ENCODE data around the gene LRP1B.

The LRP1B gene

DNA sequence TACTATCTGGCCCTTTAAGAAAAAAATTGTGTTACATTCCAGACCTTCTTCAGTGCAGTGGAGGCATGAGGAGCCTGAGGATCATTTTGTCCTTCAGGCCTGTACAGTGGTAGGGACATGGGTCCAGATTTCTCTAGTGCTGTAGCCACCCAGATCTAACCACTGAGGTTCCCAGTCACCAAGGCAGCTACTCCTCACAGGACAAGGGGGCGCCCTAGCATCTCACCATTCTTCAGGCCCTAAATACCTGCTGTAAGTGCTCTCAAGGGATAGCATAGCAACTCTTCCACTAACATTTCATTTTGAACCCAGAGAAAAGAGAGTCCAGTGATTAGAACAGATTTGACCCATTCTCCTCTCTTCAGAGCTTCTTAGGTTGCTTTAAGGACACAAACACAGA, 1533.0 kb downstream of the LRP1B start:
- TF ChIP-seq, protein P1, sequence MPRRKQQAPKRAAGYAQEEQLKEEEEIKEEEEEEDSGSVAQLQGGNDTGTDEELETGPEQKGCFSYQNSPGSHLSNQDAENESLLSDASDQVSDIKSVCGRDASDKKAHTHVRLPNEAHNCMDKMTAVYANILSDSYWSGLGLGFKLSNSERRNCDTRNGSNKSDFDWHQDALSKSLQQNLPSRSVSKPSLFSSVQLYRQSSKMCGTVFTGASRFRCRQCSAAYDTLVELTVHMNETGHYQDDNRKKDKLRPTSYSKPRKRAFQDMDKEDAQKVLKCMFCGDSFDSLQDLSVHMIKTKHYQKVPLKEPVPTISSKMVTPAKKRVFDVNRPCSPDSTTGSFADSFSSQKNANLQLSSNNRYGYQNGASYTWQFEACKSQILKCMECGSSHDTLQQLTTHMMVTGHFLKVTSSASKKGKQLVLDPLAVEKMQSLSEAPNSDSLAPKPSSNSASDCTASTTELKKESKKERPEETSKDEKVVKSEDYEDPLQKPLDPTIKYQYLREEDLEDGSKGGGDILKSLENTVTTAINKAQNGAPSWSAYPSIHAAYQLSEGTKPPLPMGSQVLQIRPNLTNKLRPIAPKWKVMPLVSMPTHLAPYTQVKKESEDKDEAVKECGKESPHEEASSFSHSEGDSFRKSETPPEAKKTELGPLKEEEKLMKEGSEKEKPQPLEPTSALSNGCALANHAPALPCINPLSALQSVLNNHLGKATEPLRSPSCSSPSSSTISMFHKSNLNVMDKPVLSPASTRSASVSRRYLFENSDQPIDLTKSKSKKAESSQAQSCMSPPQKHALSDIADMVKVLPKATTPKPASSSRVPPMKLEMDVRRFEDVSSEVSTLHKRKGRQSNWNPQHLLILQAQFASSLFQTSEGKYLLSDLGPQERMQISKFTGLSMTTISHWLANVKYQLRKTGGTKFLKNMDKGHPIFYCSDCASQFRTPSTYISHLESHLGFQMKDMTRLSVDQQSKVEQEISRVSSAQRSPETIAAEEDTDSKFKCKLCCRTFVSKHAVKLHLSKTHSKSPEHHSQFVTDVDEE (CRISPR knock-in tag; IDR thresholded peaks at IDR 0.05), result no peak
- no peak for TF ChIP-seq SNAI2 (CRISPR knock-in tag; IDR thresholded peaks at IDR 0.05)
- TF ChIP-seq ZNF70 (CRISPR knock-in tag; IDR thresholded peaks at IDR 0.05), result no peak
- TF ChIP-seq GLIS3 (CRISPR knock-in tag; IDR thresholded peaks at IDR 0.05), result no peak
- no peak for TF ChIP-seq ZFP30 (CRISPR knock-in tag; IDR thresholded peaks at IDR 0.05)
- no peak for TF ChIP-seq ESRRG (CRISPR knock-in tag; IDR thresholded peaks at IDR 0.05)
- no peak for TF ChIP-seq ZC3H10 (CRISPR knock-in tag; IDR thresholded peaks at IDR 0.05)
- TF ChIP-seq ZNF8 (CRISPR knock-in tag; IDR thresholded peaks at IDR 0.05), result no peak
- no peak for TF ChIP-seq CREB5 (CRISPR knock-in tag; IDR thresholded peaks at IDR 0.05; ENCODE audit: low read depth)
- TF ChIP-seq ZNF565 (CRISPR knock-in tag; conservative IDR thresholded peaks at IDR 0.05; ENCODE audit: low read depth), result no peak
- TF ChIP-seq TOX (CRISPR knock-in tag; IDR thresholded peaks at IDR 0.05; ENCODE audit: borderline replicate concordance), result no peak
- TF ChIP-seq OSR1 (CRISPR knock-in tag; IDR thresholded peaks at IDR 0.05), result no peak
- TF ChIP-seq TCF4 (CRISPR knock-in tag; IDR thresholded peaks at IDR 0.05; ENCODE audit: borderline replicate concordance), result no peak
- no peak for ATAC-seq

DNA sequence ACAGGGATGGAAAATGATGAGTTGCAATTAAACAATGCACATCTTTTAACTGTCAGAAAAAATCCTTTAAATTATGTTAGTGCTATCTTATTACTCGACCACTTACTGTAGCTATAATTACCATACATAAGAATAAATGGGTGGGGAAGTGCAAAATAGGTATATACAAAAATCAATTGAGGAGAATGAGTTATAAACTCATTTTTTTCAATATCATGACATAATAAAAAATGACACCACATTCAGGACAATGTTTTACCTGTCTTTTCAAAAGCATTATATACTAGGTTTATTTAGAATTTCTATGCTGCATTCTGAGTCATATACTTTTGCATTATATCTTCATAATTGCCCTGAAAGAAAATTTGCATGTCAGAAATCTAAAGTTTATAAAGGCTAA, 1533.6 kb downstream of the LRP1B start:
- TF ChIP-seq ISL1 (CRISPR knock-in tag; IDR thresholded peaks at IDR 0.05) (no peak), RARB (CRISPR knock-in tag; IDR thresholded peaks at IDR 0.05) (no peak), TCF4 (CRISPR knock-in tag; IDR thresholded peaks at IDR 0.05; ENCODE audit: borderline replicate concordance) (no peak), CREB5 (CRISPR knock-in tag; IDR thresholded peaks at IDR 0.05; ENCODE audit: low read depth) (no peak), ZFP30 (CRISPR knock-in tag; IDR thresholded peaks at IDR 0.05) (no peak), ZNF565 (CRISPR knock-in tag; conservative IDR thresholded peaks at IDR 0.05; ENCODE audit: low read depth) (no peak), SNAI2 (CRISPR knock-in tag; IDR thresholded peaks at IDR 0.05) (no peak), ARNTL (CRISPR knock-in tag; IDR thresholded peaks at IDR 0.05; ENCODE audit: borderline replicate concordance, low read depth) (no peak), GLIS3 (CRISPR knock-in tag; IDR thresholded peaks at IDR 0.05) (no peak), ZNF8 (CRISPR knock-in tag; IDR thresholded peaks at IDR 0.05) (no peak), ZNF70 (CRISPR knock-in tag; IDR thresholded peaks at IDR 0.05) (no peak), ZFP3 (CRISPR knock-in tag; IDR thresholded peaks at IDR 0.05) (no peak), OSR1 (CRISPR knock-in tag; IDR thresholded peaks at IDR 0.05) (no peak), ESRRG (CRISPR knock-in tag; IDR thresholded peaks at IDR 0.05) (no peak)
- TF ChIP-seq, protein P2, sequence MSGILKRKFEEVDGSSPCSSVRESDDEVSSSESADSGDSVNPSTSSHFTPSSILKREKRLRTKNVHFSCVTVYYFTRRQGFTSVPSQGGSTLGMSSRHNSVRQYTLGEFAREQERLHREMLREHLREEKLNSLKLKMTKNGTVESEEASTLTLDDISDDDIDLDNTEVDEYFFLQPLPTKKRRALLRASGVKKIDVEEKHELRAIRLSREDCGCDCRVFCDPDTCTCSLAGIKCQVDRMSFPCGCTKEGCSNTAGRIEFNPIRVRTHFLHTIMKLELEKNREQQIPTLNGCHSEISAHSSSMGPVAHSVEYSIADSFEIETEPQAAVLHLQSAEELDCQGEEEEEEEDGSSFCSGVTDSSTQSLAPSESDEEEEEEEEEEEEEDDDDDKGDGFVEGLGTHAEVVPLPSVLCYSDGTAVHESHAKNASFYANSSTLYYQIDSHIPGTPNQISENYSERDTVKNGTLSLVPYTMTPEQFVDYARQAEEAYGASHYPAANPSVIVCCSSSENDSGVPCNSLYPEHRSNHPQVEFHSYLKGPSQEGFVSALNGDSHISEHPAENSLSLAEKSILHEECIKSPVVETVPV (CRISPR knock-in tag; IDR thresholded peaks at IDR 0.05), result no peak
- TF ChIP-seq, protein P3, sequence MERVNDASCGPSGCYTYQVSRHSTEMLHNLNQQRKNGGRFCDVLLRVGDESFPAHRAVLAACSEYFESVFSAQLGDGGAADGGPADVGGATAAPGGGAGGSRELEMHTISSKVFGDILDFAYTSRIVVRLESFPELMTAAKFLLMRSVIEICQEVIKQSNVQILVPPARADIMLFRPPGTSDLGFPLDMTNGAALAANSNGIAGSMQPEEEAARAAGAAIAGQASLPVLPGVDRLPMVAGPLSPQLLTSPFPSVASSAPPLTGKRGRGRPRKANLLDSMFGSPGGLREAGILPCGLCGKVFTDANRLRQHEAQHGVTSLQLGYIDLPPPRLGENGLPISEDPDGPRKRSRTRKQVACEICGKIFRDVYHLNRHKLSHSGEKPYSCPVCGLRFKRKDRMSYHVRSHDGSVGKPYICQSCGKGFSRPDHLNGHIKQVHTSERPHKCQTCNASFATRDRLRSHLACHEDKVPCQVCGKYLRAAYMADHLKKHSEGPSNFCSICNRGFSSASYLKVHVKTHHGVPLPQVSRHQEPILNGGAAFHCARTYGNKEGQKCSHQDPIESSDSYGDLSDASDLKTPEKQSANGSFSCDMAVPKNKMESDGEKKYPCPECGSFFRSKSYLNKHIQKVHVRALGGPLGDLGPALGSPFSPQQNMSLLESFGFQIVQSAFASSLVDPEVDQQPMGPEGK (CRISPR knock-in tag; IDR thresholded peaks at IDR 0.05; ENCODE audit: borderline replicate concordance), result no peak
- no peak for ATAC-seq

DNA sequence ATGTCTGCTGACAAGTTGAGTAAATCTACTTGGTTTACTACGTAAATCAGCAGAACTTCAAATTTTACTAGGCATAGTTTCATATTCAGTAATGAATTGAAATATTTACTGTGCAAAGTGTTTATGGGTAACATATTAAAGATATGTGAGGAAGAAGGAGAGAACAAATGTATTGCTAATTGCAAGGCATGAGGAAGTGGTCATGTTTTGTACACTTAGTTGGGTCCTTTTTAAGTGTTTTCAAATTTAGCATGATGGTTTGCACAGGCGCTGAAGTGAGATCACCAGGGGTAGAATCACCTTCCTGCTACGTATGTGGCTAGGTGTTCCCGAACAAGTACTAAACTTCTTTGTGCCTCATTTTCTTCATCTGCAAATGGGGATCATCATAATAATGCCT, 1534.4 kb downstream of the LRP1B start:
- no peak for ATAC-seq
- TF ChIP-seq ESRRG (CRISPR knock-in tag; IDR thresholded peaks at IDR 0.05), result no peak
- TF ChIP-seq ZFP30 (CRISPR knock-in tag; IDR thresholded peaks at IDR 0.05), result no peak
- no peak for TF ChIP-seq RARB (CRISPR knock-in tag; IDR thresholded peaks at IDR 0.05)
- no peak for TF ChIP-seq PPARA (CRISPR knock-in tag; IDR thresholded peaks at IDR 0.05; ENCODE audit: borderline replicate concordance)
- no peak for TF ChIP-seq GLIS3 (CRISPR knock-in tag; IDR thresholded peaks at IDR 0.05)
- no peak for TF ChIP-seq ZC3H10 (CRISPR knock-in tag; IDR thresholded peaks at IDR 0.05)
- no peak for TF ChIP-seq CREB5 (CRISPR knock-in tag; IDR thresholded peaks at IDR 0.05; ENCODE audit: low read depth)
- no peak for TF ChIP-seq TOX (CRISPR knock-in tag; IDR thresholded peaks at IDR 0.05; ENCODE audit: borderline replicate concordance)
- TF ChIP-seq POU6F1 (CRISPR knock-in tag; IDR thresholded peaks at IDR 0.05; ENCODE audit: borderline replicate concordance, low read depth), result no peak
- TF ChIP-seq, protein P2 (CRISPR knock-in tag; IDR thresholded peaks at IDR 0.05), result no peak
- TF ChIP-seq ARNTL (CRISPR knock-in tag; IDR thresholded peaks at IDR 0.05; ENCODE audit: borderline replicate concordance, low read depth), result no peak
- TF ChIP-seq TCF4 (CRISPR knock-in tag; IDR thresholded peaks at IDR 0.05; ENCODE audit: borderline replicate concordance), result no peak
- no peak for TF ChIP-seq ISL1 (CRISPR knock-in tag; IDR thresholded peaks at IDR 0.05)
- TF ChIP-seq OSR1 (CRISPR knock-in tag; IDR thresholded peaks at IDR 0.05), result no peak
- no peak for TF ChIP-seq SNAI2 (CRISPR knock-in tag; IDR thresholded peaks at IDR 0.05)
- no peak for TF ChIP-seq BACH2 (CRISPR knock-in tag; IDR thresholded peaks at IDR 0.05; ENCODE audit: borderline replicate concordance)

Measured in SK-N-SH treated with all-trans-retinoic acid at 6 μM for 48 hours (cell line).